GM12873 (cell line): Measurements from ENCODE around the gene SPTA1.

Experiments used
- CTCF ChIP-seq: IDR thresholded peaks from 2 replicates; pipeline ENCODE4 v1.5.1; 2012; ENCODE audit warnings: low read depth, mild to moderate bottlenecking, moderate library complexity, low read length, control low read depth; ENCODE audit not compliant: insufficient read depth; ENCODE audit errors: missing control alignments

The SPTA1 gene

GRCh38 chr1:158720620-158721019 lies 34.1 kb upstream of the SPTA1 start, which contains the start of gene OR6K3:
Gene OR6K3, minus strand, starts transcription at chr1:158720720. Its CDS starts 2,605 bp downstream, at chr1:158718115.
- TF ChIP-seq CTCF = no peak

- TF ChIP-seq CTCF = no peak
These were observed 33.1 kb upstream of the SPTA1 start for GRCh38 chr1:158719664-158720063.

- TF ChIP-seq CTCF = no peak
These were observed 30.8 kb upstream of the SPTA1 start for GRCh38 chr1:158717344-158717743.

- no peak for TF ChIP-seq CTCF
These were observed 29.8 kb upstream of the SPTA1 start for GRCh38 chr1:158716335-158716734.

- TF ChIP-seq CTCF = peak; percentile 2
These were observed 28.2 kb upstream of the SPTA1 start for GRCh38 chr1:158714754-158715153.

- TF ChIP-seq CTCF = no peak
These were observed 24.6 kb upstream of the SPTA1 start for GRCh38 chr1:158711098-158711497.

GRCh38 chr1:158706096-158706495 lies 19.6 kb upstream of the SPTA1 start:
- no peak for TF ChIP-seq CTCF
